AG08395 (cell line): ENCODE measurements around the gene NUP155.
"Not testable (repeated sequence)": the region's sequence is repeated elsewhere in the genome, so short reads cannot be mapped to it uniquely, and the experiment has no call there.

ENCODE experiments used
- DNase-seq: peaks from one replicate; pipeline ENCODE4 v3.0.0; 2012; ENCODE audit warnings: mixed read lengths, low spot score

Gene NUP155

DNA sequence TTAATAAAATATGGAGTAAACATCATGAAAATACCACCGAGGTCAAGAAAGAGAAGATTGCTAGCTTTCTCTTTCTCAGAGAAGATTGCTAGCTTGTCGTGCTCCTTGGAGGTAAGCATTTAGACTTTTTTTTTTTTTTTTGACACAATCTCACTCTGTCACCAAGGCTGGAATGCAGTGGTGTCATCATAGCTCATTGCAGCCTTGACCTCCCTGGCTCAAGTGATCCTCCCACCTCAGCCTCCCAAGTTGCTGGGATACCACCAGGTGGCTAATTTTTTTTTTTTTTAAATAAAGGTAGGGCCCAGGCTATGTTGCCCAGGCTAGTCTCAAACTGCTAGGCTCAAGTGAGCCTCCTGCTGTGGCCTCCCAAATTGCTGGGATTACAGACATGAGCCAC is 95.4 kb downstream of the NUP155 start:
- no peak for DNase-seq

DNA sequence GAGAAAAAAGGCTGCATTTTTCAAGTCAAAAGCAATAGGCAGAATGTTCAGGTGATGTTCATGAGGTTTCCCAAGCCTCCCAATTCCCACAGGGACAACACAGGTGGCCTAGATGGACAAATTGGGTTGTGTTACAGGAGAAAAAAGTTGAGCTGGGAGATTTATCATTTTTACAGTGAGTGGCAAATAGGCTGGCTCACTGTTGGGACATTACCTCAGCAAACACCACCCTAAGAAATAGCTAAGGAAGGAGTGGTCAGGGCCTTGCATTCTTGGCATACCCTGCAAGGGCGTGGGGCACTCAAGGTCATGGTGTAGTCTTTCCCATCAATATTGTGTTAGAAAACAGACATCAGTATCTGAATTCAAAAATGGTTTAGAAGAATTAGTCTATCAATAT is 98.4 kb downstream of the NUP155 start:
- DNase-seq: peak; percentile 50

GRCh38 chr5:37268100-37268499 is 102.8 kb downstream of the NUP155 start:
- not testable (repeated sequence) for DNase-seq

DNA sequence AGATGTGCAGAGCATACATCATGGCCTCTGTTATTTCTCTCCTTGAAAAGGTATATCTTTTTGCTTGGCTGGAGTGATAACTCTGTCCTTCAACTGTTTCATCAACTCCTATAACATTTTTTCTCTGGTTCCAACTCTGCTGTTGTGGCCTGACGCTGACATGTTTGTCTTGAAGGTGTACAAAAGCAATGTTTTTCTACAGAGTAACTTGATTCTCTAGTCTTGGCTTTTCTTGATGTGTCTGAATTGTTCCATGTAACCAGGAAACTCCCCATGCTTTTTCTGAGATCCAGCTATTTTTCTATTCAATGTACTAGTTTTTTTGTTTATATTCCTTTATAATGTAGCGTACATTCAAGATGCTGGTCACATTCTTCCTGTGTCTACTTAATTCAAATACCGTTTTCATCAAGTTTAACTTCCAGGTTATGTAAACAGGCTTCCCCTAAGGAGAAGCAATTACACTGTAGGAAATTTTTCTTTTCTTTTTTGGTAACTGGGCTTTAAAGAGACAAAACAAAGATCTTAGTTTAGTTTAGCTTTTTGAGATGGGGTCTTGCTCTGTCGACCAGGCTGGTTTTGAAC is 115.0 kb downstream of the NUP155 start:
- no peak for DNase-seq

DNA sequence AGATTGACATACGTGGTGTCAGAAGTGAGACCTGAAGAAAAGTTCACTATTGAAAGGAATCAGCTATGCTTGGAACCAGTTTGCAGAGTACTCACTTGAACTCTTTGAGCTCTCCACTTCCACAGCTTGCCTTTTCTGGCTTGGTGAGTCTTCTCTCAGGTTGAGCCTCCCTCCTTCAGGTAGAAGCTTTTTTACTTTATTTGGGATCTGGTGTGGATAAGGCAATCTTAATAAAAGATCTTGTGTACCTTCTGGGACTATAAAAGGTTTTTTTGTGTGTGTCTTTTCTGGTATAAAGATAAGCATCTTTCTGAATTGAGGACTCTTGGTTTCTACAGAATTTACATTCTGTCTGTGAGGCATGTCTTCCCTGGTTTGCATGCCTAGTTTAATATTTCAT is 116.3 kb downstream of the NUP155 start:
- DNase-seq: no peak

DNA sequence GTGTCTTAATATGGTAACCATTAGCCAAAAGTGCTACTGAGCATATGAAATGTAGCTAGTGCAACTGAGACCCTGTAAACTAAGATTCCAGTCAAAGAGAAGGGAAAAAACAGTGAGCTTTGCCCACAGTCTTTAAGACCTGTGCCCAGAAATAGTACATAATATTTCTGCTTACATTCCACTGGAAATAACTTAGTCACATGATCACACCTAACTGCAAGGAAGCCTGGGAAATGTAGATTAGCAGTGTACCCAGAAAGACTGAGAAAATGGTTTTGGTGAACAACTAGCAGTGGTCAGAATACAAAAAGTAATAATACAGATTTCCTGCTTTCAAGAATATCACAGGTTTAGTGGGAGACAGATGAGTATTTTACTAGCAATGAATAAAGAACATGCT is 119.2 kb downstream of the NUP155 start:
- DNase-seq: no peak

GRCh38 chr5:37249815-37250164 is 121.1 kb downstream of the NUP155 start:
- DNase-seq: no peak

DNA sequence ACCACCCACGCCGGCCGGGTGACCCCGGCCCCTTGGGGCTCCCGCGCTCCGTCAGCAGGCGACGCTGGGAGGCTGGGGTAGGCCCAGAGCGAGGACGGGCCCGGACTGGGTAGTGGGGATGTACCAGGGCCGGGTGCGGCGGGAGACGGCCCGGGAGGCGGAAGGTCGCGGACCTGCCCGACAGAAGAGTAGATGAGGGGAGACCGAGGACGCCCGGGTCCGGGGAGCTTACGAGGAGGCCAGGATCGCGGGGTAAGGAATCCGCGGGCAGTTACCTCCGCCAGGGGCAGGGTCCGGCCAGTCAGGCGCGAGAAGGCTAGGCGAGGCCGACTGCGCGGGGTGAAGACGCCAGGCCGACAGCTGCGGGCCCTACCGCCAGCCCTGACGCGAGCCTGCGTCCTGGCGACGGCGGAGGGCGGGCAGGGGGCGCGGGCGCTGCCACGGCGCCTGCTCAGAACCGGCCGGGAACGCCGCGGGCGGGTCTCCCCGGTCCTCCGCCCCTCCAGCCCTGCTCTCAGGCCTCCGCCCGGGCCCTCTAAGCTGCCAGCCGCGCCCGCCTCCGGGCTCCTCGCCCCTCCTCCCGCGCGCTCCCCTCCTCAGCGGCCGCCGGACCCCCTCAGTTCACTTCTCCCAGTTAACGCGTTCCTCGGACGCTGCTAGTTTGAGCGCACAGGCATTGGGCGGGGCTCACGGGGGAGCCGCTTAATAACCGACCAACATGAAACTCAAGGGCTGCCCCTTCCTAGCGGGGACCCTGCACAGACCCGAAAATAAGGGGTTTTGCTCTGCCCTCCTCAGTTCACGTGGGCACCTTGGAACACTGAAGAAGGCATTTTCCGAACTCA is 121.7 kb downstream of the NUP155 start, which contains the start of gene CPLANE1:
Gene CPLANE1 (minus strand): TSS at position 407 of the 845 bp plus-strand sequence. CDS start 1,678 bp downstream, outside the sequence.
- peak; percentile 90 for DNase-seq

DNA sequence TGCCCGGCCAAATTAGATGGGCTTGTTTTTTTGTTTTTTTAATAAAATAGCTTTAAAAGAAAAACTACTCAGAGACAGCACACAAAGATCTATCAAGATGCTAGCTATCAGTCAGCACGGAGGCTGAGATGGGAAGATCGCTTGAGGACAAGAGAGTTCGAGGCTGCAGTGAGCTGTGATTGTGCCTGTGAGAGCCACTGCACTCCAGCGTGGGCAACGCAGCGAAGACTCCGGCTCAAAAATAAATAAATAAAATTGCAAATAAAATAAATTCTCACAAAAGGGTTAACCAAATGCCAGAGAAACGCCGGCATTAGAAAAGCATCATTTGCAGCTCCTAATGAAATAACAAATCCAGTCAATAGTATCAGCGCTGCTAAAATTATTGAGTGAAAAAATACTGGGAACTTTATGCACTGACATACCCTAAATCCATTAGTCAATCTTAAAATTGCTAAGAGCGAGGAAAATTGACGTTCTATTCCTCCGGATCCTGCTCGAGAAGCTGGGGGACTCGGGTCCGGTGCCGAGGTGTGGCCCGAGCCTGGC is 122.4 kb downstream of the NUP155 start:
- no peak for DNase-seq

DNA sequence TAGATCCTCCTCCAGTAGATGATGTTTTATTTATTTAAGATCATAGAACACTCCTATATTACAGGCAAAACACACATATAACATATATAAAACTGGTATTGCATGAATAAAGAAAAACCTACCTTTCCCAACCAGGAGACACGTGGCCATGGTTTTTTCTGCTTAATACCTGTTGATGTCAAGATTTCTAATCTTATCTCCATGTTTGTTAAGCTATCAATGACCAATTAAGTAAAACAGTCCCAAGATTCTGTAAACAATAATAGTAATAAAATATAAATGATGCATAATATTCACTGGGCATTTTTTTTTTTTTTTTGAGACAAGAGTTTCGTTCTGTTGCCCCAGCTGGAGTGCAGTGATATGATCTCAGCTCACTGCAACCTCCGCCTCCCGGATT is 123.4 kb downstream of the NUP155 start:
- no peak for DNase-seq

GRCh38 chr5:37247036-37247435 is 123.9 kb downstream of the NUP155 start:
- DNase-seq: no peak
